ENCODE measurements around the gene BPTF. TPM values are rescaled to one million over a fixed set of nuclear protein-coding genes. Genes with fewer than 3 reads are reported as not detected.

BPTF gene
- total and polyA plus RNA-seq, 2 donors (not counting 1 experiment from before 2014, with no cell fraction given), result 71.9 to 390 TPM

- Histone ChIP-seq H3K79me2 (ENCODE audit: control insufficient read depth, insufficient read depth, low read length) (no peaks in the 10 kb centered on the region), H3K36me3 (replicated peaks in 1 of 2; ENCODE audit: control extremely low read depth in 1 of 2, control insufficient read depth in 1 of 2, extremely low read depth in 1 of 2, insufficient read depth in 2 of 2, low read length in 1 of 2) (no peaks in the 10 kb centered on the region), H2AFZ (ENCODE audit: insufficient read depth, low read depth, low read length, poor library complexity, severe bottlenecking) (no peak overlapping the region), H3K4me1 (ENCODE audit: control insufficient read depth in 2 of 2, insufficient read depth in 2 of 2, low read length in 2 of 2) (peaks cover 0 to under 1% of the 10 kb centered on the region in 2 donors), H3K4me3 (ENCODE audit: control extremely low read depth in 1 of 5, extremely low read depth in 1 of 5, insufficient read depth in 1 of 5, low read depth in 2 of 5, low read length in 4 of 5) (no peak overlapping the region), H3K27me3 (replicated peaks in 1 of 4; ENCODE audit: control extremely low read depth in 1 of 4, control insufficient read depth in 3 of 4, insufficient read depth in 4 of 4, low read length in 3 of 4) (no peaks in the 10 kb centered on the region), H3K4me2 (replicated peaks; ENCODE audit: low read depth, low read length, poor library complexity, severe bottlenecking) (no peak overlapping the region), H3K9ac (ENCODE audit: low read length) (no peak overlapping the region), H3K9me3 (ENCODE audit: control extremely low read depth in 1 of 3, control insufficient read depth in 2 of 3, insufficient read depth in 1 of 3, low read length in 2 of 3) (no peaks in the 10 kb centered on the region), H4K20me1 (ENCODE audit: control insufficient read depth, insufficient read depth, low read length, poor library complexity, severe bottlenecking) (no peaks in the 10 kb centered on the region), H3K27ac (ENCODE audit: low read length in 2 of 2) (no peak overlapping the region)
- ChIA-PET POLR2A (interaction anchor here (0.7 kb wide), 1 partner anchor 40 kb away, joined by 3 read pairs; no protein-coding TSS in a partner anchor), CTCF (interaction anchor here (0.7 to 1.3 kb wide), 3 partner anchors 21 to 719 kb away, joined by 3 to 4 read pairs (median 3); no protein-coding TSS in a partner anchor)
- H3K4me1 Mint-ChIP-seq, result no peaks in the 10 kb centered on the region
- no peak overlapping the region for H3K27ac Mint-ChIP-seq
- H3K9me3 Mint-ChIP-seq (ENCODE audit: insufficient read depth), result no peaks in the 10 kb centered on the region
- DNase-seq (peak; percentile 32), ATAC-seq (ENCODE audit: low read depth) (no peak)
- WGBS (ENCODE audit: insufficient coverage), result 59% methylated on average over 7 of the region's 13 CpGs
- H3K27me3 Mint-ChIP-seq, result no peaks in the 10 kb centered on the region
- intact Hi-C loops (cut with micrococcal nuclease), result no loop called here
- no peak overlapping the region for H3K4me3 Mint-ChIP-seq
- TF ChIP-seq CTCF (IDR thresholded peaks at IDR 0.05) (peak; percentile 67), EZH2 (IDR thresholded peaks at IDR 0.05; ENCODE audit: borderline replicate concordance, insufficient read depth, low read depth, low read length, poor library complexity, severe bottlenecking) (no peak)
Measured at GRCh38 chr17:67779098-67779672, 46.1 kb upstream of the BPTF start.

DNA sequence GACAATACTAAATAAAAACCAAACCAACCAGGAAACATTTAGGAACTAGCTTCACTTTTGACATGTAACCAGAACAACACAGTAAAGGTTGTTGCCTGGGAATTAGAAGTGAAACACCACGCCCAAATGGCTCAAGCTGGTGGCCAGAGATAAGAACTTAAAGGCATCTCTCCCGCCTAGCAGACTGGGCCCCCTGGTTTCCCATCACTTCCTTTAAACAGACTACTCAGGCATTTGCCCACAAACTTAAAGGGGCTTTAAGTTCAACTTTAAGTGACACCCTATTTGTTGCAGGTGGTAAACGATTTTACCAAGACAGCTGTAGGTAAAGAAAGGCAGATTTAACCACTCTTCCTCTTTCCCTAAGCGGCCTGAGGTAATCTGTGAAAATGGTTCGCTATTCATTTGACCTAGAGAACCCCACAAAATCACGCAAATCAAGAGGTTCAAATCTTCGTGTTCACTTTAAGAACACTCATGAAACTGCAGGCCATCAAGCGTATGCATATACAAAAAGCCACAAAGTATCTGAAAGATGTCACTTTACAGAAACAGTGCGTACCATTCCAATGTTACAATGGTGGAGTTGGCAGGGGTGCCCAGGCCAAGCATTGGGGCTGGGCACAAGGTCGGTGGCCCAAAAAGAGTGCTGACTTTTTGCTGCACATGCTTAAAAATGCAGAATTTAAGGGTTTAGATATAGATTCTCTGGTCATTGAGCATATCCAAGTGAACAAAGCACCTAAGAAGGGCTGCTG lies 40.8 kb upstream of the BPTF start:
- H2AFZ ChIP-seq (ENCODE audit: insufficient read depth, low read depth, low read length, poor library complexity, severe bottlenecking), result peak overlapping the region; percentile 38
- no peak overlapping the region for H3K4me3 ChIP-seq (ENCODE audit: control extremely low read depth in 1 of 5, extremely low read depth in 1 of 5, insufficient read depth in 1 of 5, low read depth in 2 of 5, low read length in 4 of 5)
- Mint-ChIP-seq H3K27ac (no peak overlapping the region), H3K4me1 (peaks cover 4% of the 10 kb centered on the region), H3K4me3 (no peak overlapping the region), H3K27me3 (peaks cover 4% of the 10 kb centered on the region), H3K9me3 (ENCODE audit: insufficient read depth) (no peaks in the 10 kb centered on the region)
- peaks cover 0 to 4% (median 0%) of the 10 kb centered on the region in 3 donors for H3K9me3 ChIP-seq (ENCODE audit: control extremely low read depth in 1 of 3, control insufficient read depth in 2 of 3, insufficient read depth in 1 of 3, low read length in 2 of 3)
- no peak overlapping the region for H3K27ac ChIP-seq (ENCODE audit: low read length in 2 of 2)
- H4K20me1 ChIP-seq (ENCODE audit: control insufficient read depth, insufficient read depth, low read length, poor library complexity, severe bottlenecking), result no peaks in the 10 kb centered on the region
- DNase-seq, result no peak
- H3K4me2 ChIP-seq (replicated peaks; ENCODE audit: low read depth, low read length, poor library complexity, severe bottlenecking), result no peak overlapping the region
- H3K27me3 ChIP-seq (replicated peaks in 1 of 4; ENCODE audit: control extremely low read depth in 1 of 4, control insufficient read depth in 3 of 4, insufficient read depth in 4 of 4, low read length in 3 of 4), result no peaks in the 10 kb centered on the region
- H3K36me3 ChIP-seq (replicated peaks in 1 of 2; ENCODE audit: control extremely low read depth in 1 of 2, control insufficient read depth in 1 of 2, extremely low read depth in 1 of 2, insufficient read depth in 2 of 2, low read length in 1 of 2), result no peaks in the 10 kb centered on the region
- no peak for TF ChIP-seq EZH2 (IDR thresholded peaks at IDR 0.05; ENCODE audit: borderline replicate concordance, insufficient read depth, low read depth, low read length, poor library complexity, severe bottlenecking)
- no peak for TF ChIP-seq CTCF (IDR thresholded peaks at IDR 0.05)
- peaks cover 0 to 6% of the 10 kb centered on the region in 2 donors for H3K4me1 ChIP-seq (ENCODE audit: control insufficient read depth in 2 of 2, insufficient read depth in 2 of 2, low read length in 2 of 2)
- intact Hi-C loops (cut with micrococcal nuclease), result no loop called here
- ChIA-PET POLR2A (no interaction called here), CTCF (interaction anchor here (0.6 kb wide), 1 partner anchor 73 kb away, joined by 5 read pairs; no protein-coding TSS in a partner anchor)
- no peaks in the 10 kb centered on the region for H3K79me2 ChIP-seq (ENCODE audit: control insufficient read depth, insufficient read depth, low read length)
- WGBS (ENCODE audit: insufficient coverage), result 19% methylated on average over 5 of the region's 10 CpGs
- ATAC-seq (ENCODE audit: low read depth), result no peak
- no peak overlapping the region for H3K9ac ChIP-seq (ENCODE audit: low read length)

All from B cell (primary cell).